HEK293T (cell line): ENCODE measurements around the gene CNNM3.

ENCODE experiments used
- ARNT ChIP-seq: fragments of 450-650 bp; IDR thresholded peaks from 2 replicates; pipeline ENCODE4 v1.6.1; 2017; ENCODE audit warnings: mild to moderate bottlenecking
- BHLHE40 ChIP-seq: fragments of 450-650 bp; IDR thresholded peaks from 2 replicates; pipeline ENCODE4 v1.6.1; 2016; ENCODE audit warnings: mild to moderate bottlenecking, moderate library complexity, borderline replicate concordance
- CTBP1 ChIP-seq: fragments of 450-650 bp; IDR thresholded peaks from 2 replicates; pipeline ENCODE4 v1.6.1; 2016; ENCODE audit warnings: borderline replicate concordance
- ELF4 ChIP-seq: fragments of 450-650 bp; IDR thresholded peaks from 2 replicates; pipeline ENCODE4 v1.6.1; 2017; ENCODE audit warnings: antibody characterized with exemption
- FOXM1 ChIP-seq: fragments of 450-650 bp; IDR thresholded peaks from 2 replicates; pipeline ENCODE4 v1.6.1; 2017; ENCODE audit warnings: mild to moderate bottlenecking, borderline replicate concordance
- HDGF ChIP-seq: fragments of 450-650 bp; IDR thresholded peaks from 2 replicates; pipeline ENCODE4 v1.6.1; 2017; ENCODE audit warnings: antibody characterized with exemption, borderline replicate concordance
- L3MBTL2 ChIP-seq: fragments of 450-650 bp; conservative IDR thresholded peaks from 2 replicates; pipeline ENCODE4 v1.6.1; 2016; ENCODE audit warnings: mild to moderate bottlenecking
- LEF1 ChIP-seq: fragments of 450-650 bp; IDR thresholded peaks from 2 replicates; pipeline ENCODE4 v1.6.1; 2017; ENCODE audit warnings: mild to moderate bottlenecking, borderline replicate concordance
- NFRKB ChIP-seq: fragments of 450-650 bp; IDR thresholded peaks from 2 replicates; pipeline ENCODE4 v1.6.1; 2016; ENCODE audit warnings: mild to moderate bottlenecking, moderate library complexity
- SP1 ChIP-seq: fragments of 450-650 bp; IDR thresholded peaks from 2 replicates; pipeline ENCODE4 v1.6.1; 2017
- SUZ12 ChIP-seq: fragments of 450-650 bp; IDR thresholded peaks from 2 replicates; pipeline ENCODE4 v1.6.1; 2016; ENCODE audit warnings: mild to moderate bottlenecking
- TARDBP ChIP-seq: fragments of 450-650 bp; IDR thresholded peaks from 2 replicates; pipeline ENCODE4 v1.6.1; 2016
- ZNF384 ChIP-seq: fragments of 450-650 bp; IDR thresholded peaks from 2 replicates; pipeline ENCODE4 v1.6.1; 2016
- TF ChIP-seq, protein P1 (sequence below): fragments of 450-650 bp; IDR thresholded peaks from 2 replicates; pipeline ENCODE4 v1.6.1; 2016

DNA sequence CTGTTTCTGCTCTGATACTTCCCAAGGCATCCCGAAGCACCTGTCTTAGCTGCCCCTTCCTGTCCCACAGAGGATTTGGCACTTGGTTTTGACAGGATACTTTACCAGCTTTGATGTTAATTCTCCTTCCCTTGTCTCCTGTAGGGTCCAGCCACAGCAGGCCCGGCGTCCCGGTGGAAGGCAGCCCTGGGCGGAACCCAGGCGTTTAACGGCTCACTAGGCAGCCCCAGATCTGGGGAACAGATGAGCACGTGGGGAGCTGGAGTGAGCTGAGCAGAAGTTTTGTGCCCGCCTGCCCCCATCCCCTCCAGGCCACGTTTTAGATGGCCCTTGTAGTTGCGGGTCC is 16.3 kb downstream of the CNNM3 start:
- no peak for TF ChIP-seq CTBP1
- no peak for TF ChIP-seq FOXM1
- TF ChIP-seq SUZ12 = no peak
- TF ChIP-seq ZNF384 = no peak
- TF ChIP-seq L3MBTL2 = no peak
- no peak for TF ChIP-seq TARDBP
- TF ChIP-seq LEF1 = no peak
- no peak for TF ChIP-seq BHLHE40
- no peak for TF ChIP-seq SP1
- TF ChIP-seq, protein P1, sequence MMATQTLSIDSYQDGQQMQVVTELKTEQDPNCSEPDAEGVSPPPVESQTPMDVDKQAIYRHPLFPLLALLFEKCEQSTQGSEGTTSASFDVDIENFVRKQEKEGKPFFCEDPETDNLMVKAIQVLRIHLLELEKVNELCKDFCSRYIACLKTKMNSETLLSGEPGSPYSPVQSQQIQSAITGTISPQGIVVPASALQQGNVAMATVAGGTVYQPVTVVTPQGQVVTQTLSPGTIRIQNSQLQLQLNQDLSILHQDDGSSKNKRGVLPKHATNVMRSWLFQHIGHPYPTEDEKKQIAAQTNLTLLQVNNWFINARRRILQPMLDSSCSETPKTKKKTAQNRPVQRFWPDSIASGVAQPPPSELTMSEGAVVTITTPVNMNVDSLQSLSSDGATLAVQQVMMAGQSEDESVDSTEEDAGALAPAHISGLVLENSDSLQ = no peak
- TF ChIP-seq NFRKB = no peak
- no peak for TF ChIP-seq ARNT
- no peak for TF ChIP-seq HDGF
- no peak for TF ChIP-seq ELF4
